Small intestine (tissue), 7 donors: Measurements from ENCODE around the gene NFYA. TPM values are rescaled to one million over a fixed set of nuclear protein-coding genes. Genes with fewer than 3 reads are reported as not detected.

Experiments used
- DNase-seq, 2 donors: peaks; one replicate each; pipeline versions ENCODE4 v3.0.0 to v3.0.0-alpha.2; 2013
- FAIRE-seq: peaks from 2 replicates; lab custom pipeline; 2012; peaks lifted over from hg19 to GRCh38; lab: Jason Lieb, UNC
- H3K27ac ChIP-seq, 3 donors: one replicate each; pipeline ENCODE4 v1.5.1; 2013; ENCODE audit warnings: low read length in 2 of 3, mild to moderate bottlenecking in 2 of 3, control low read depth in 1 of 3, inconsistent platforms in 1 of 3, low read depth in 1 of 3, moderate library complexity in 1 of 3
- H3K27me3 ChIP-seq, 3 donors: one replicate each; pipeline ENCODE4 v1.6.1; 2013; ENCODE audit warnings: low read length in 3 of 3, inconsistent platforms in 1 of 3; ENCODE audit not compliant: control insufficient read depth in 3 of 3, insufficient read depth in 3 of 3
- H3K36me3 ChIP-seq, 3 donors: one replicate each; pipeline ENCODE4 v1.6.1; 2013; ENCODE audit warnings: low read length in 3 of 3, inconsistent platforms in 1 of 3, low read depth in 1 of 3, mild to moderate bottlenecking in 1 of 3, moderate library complexity in 1 of 3; ENCODE audit not compliant: control insufficient read depth in 3 of 3, insufficient read depth in 2 of 3
- H3K4me1 ChIP-seq, 3 donors: one replicate each; pipeline ENCODE4 v1.6.1; 2013; ENCODE audit warnings: low read length in 2 of 3, inconsistent platforms in 1 of 3, low read depth in 1 of 3, mild to moderate bottlenecking in 1 of 3, moderate library complexity in 1 of 3; ENCODE audit not compliant: control insufficient read depth in 3 of 3, insufficient read depth in 2 of 3
- H3K4me3 ChIP-seq, 3 donors: one replicate each; pipeline ENCODE4 v1.5.1; 2013; ENCODE audit warnings: low read length in 3 of 3, control low read depth in 1 of 3, inconsistent platforms in 1 of 3, low read depth in 1 of 3, mild to moderate bottlenecking in 1 of 3, moderate library complexity in 1 of 3
- H3K9me3 ChIP-seq, 2 donors: one replicate each; pipeline ENCODE4 v1.6.1; 2013; ENCODE audit warnings: low read depth in 1 of 2, low read length in 1 of 2; ENCODE audit not compliant: control insufficient read depth in 2 of 2, insufficient read depth in 1 of 2
- WGBS, 3 donors: extraction: QIAGEN DNeasy Blood & Tissue Kit; methylation state at CpG; one replicate each; pipeline ENCODE4 v1.1.7; 2013; 5-methylcytosine and 5-hydroxymethylcytosine counted together
- polyA plus RNA-seq, 4 donors: library from polyadenylated mRNA; stranded (reverse) in 3 of 4; unstranded in 1 of 4; fragments of 200-250 nt in 3 of 4; fragments of 120-200 nt in 1 of 4; gene quantifications; one replicate each; pipeline versions ENCODE4 v1.2.1 to v1.2.3, GENCODE V29; 2013
- donor health status: healthy with polysubstance abuse.
- donor health status: control.
- donor health status: control.
- donor health status: Bipolar disorder and iron deficiency.
- donor health status: healthy.

Gene NFYA
- polyA plus RNA-seq, 4 donors = 4.6 to 30.8 (median 7.2) TPM

DNA sequence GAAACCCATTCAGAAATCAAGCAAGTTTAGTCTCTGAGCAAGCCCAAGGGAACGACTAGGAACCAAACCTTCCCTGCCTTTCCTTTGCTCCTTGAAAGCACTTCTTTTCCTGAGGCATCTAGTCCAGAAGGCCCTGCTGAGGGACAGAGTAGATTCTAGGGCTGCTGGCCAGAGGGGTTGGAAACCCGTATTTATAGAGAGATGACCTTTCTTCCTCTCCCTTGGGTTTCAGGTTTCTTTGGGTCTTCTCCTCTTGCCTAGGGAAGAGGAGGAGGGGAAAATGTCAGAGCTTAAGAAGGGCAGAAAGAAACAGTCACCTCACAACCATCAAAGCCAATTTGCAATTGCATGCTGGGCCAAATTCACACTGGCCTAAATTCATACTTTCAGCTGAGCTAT lies 14.0 kb upstream of the NFYA start:
- Histone ChIP-seq H3K27me3 (no peaks in the 10 kb centered on the region), H3K36me3 (peaks cover 0 to 8% (median 0%) of the 10 kb centered on the region in 3 donors), H3K4me1 (peaks cover 4 to 90% (median 18%) of the 10 kb centered on the region in 3 donors), H3K4me3 (no peak overlapping the region), H3K27ac (peak overlapping the region in 2 of 3 donors; percentile 14 to 90), H3K9me3 (no peaks in the 10 kb centered on the region)
- FAIRE-seq (no peak), DNase-seq (no peak)
- 83 to 91% (median 88%) methylated on average over 2 of the region's 2 CpGs for WGBS, 3 donors

DNA sequence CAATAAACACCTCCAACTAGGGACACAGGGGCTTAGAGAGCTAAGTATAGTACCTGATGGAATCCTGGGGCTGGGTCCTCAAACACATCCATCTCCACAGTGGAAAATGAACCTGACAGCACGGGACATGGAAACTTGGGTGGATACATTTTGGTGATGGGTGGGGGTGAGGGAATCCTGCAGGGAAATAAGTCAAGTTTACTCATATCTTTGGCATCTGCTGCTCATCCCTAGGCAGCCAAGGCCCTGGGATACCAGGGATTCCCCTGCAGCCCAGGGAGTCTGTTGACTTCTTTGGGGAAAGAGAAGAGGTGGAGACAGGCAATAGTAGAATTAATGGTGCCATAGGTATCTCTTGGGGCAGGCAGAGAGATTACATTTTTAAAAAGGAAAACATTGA lies 13.2 kb upstream of the NFYA start:
- Histone ChIP-seq H3K9me3 (no peaks in the 10 kb centered on the region), H3K4me3 (no peak overlapping the region), H3K27me3 (no peaks in the 10 kb centered on the region), H3K27ac (no peak overlapping the region), H3K4me1 (peaks cover 7 to 91% (median 25%) of the 10 kb centered on the region in 3 donors), H3K36me3 (peaks cover 0 to 8% (median 0%) of the 10 kb centered on the region in 3 donors)
- FAIRE-seq = no peak
- no peak for DNase-seq
- WGBS, 3 donors = 78 to 94% (median 90%) methylated on average over 1 of the region's 1 CpG

DNA sequence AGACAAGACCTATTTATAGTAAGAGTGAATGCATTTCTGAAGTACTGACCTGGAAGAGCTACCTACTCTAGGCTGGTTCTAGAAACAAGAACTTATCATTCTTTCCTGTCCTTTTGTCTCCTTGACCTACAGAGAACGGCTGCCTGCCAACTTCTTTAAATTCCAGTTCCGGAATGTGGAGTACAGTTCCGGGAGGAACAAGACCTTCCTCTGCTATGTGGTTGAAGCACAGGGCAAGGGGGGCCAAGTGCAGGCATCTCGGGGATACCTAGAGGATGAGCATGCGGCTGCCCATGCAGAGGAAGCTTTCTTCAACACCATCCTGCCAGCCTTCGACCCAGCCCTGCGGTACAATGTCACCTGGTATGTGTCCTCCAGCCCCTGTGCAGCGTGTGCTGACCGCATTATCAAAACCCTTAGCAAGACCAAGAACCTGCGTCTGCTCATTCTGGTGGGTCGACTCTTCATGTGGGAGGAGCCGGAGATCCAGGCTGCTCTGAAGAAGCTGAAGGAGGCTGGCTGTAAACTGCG lies 11.5 kb upstream of the NFYA start:
- no peak overlapping the region for H3K27ac ChIP-seq
- WGBS, 3 donors = 89 to 91% (median 89%) methylated on average over 13 of the region's 13 CpGs
- peaks cover 0 to 11% (median 0%) of the 10 kb centered on the region in 3 donors for H3K36me3 ChIP-seq
- DNase-seq (no peak), FAIRE-seq (no peak)
- peaks cover 7 to 85% (median 26%) of the 10 kb centered on the region in 3 donors for H3K4me1 ChIP-seq
- H3K9me3 ChIP-seq = no peaks in the 10 kb centered on the region
- H3K4me3 ChIP-seq = no peak overlapping the region
- H3K27me3 ChIP-seq = no peaks in the 10 kb centered on the region

DNA sequence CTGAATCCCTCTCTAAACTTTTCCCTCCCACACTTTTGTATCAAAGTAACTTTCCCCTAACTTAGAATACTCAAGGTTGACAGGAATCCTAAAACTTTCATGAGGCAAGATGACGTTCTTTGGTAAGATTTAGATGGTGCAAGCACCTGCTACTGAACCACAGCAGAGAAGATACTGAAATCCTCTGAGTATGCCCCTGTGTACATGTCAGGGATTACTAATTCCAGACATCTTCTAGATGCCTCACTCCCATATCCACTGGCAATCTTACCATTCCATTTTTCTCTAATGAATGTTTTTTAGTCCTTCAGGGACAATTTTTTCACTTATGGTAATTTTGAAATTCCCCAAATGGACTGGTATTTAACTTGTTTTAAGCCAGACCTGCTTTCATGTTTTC lies 10.7 kb upstream of the NFYA start:
- DNase-seq = no peak
- H3K27ac ChIP-seq = peak overlapping the region in 1 of 3 donors; percentile 60
- WGBS, 3 donors = 70 to 96% (median 87%) methylated on average over 1 of the region's 1 CpG
- H3K4me1 ChIP-seq = peaks cover 7 to 81% (median 23%) of the 10 kb centered on the region in 3 donors
- no peak overlapping the region for H3K4me3 ChIP-seq
- H3K9me3 ChIP-seq = no peaks in the 10 kb centered on the region
- FAIRE-seq = no peak
- H3K36me3 ChIP-seq = peaks cover 0 to 11% (median 0%) of the 10 kb centered on the region in 3 donors
- H3K27me3 ChIP-seq = no peaks in the 10 kb centered on the region

DNA sequence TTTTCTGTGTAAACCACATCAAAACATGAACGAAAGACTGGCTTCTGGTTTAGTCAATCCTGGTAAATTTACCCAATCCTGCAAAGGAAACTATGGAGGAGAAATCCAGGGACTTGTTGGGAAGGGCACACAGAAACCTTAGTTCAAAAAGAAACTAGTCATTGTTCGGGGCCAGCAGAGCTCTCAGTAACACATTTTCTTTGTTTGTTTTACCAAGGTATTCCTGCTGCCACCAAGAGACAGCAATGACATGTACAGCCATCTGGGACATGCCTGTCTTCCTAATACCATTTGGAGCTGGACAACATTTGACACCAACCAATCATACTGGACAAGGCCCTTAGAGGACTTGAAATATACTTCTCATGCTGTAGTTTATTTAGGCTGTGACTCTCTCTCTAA lies 8.9 kb upstream of the NFYA start:
- WGBS, 3 donors = 27 to 60% (median 35%) methylated on average over 2 of the region's 2 CpGs
- Histone ChIP-seq H3K4me1 (peaks cover 7 to 62% (median 18%) of the 10 kb centered on the region in 3 donors), H3K36me3 (peaks cover 0 to 11% (median 2%) of the 10 kb centered on the region in 3 donors), H3K27me3 (no peaks in the 10 kb centered on the region), H3K9me3 (no peaks in the 10 kb centered on the region), H3K4me3 (no peak overlapping the region), H3K27ac (peak overlapping the region; percentile 53 to 89 (median 60))
- FAIRE-seq = no peak
- DNase-seq = no peak

DNA sequence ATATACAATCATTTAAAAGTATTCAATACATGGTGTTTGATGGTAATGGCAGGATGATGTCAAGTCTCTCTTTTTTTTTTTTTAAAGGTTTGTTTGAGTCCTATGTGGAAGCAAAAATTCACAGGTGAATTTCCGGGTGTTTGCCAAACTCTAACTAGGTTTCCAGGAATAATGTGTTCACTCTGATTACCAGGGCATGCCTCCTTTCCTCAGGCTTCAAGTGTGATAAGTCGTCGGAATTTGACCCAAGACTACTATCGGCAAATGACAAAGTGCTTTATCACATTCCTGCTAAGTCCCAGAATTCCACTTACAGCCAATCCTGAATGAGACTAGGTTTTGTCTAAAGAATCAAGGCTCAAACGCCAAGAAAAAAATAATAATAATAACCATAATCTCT lies 7.9 kb upstream of the NFYA start:
- Histone ChIP-seq H3K4me1 (peaks cover 5 to 53% (median 13%) of the 10 kb centered on the region in 3 donors), H3K27ac (peak overlapping the region; percentile 5 to 89 (median 60)), H3K4me3 (no peak overlapping the region), H3K9me3 (no peaks in the 10 kb centered on the region), H3K36me3 (peaks cover 0 to 9% (median 2%) of the 10 kb centered on the region in 3 donors), H3K27me3 (no peaks in the 10 kb centered on the region)
- 24 to 62% (median 24%) methylated on average over 5 of the region's 5 CpGs for WGBS, 3 donors
- DNase-seq = peak; percentile 87 to 95
- FAIRE-seq = peak; percentile 15

DNA sequence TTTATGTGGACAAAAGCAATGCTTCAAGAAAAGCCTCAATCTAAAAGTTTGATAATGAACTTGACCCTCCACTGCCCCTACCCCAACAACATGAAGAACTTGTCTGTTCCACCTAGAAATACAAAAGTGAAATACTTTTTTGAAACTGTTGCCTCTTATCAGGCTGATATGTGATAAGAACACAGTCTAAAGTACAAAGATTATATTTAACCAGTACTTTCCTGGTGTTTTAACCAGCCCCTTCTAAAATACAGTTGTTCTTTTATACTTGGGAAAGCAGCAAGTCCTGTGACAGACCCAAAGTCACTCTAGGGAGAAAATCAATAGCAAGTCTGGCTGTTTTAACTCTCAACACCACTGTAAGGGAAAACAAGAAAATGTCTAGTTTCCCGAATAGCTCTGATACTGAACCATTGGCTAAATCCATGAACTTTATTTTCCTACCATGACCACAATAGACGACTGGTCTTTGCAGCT lies 7.2 kb upstream of the NFYA start:
- WGBS, 3 donors = 15 to 69% (median 34%) methylated on average over 2 of the region's 2 CpGs
- peak overlapping the region; percentile 8 to 73 (median 60) for H3K27ac ChIP-seq
- H3K9me3 ChIP-seq = no peaks in the 10 kb centered on the region
- FAIRE-seq = peak; percentile 39
- H3K36me3 ChIP-seq = peaks cover 0 to 9% (median 2%) of the 10 kb centered on the region in 3 donors
- DNase-seq = peak; percentile 63 to 67
- no peaks in the 10 kb centered on the region for H3K27me3 ChIP-seq
- H3K4me3 ChIP-seq = no peak overlapping the region
- H3K4me1 ChIP-seq = peaks cover 5 to 49% (median 15%) of the 10 kb centered on the region in 3 donors

DNA sequence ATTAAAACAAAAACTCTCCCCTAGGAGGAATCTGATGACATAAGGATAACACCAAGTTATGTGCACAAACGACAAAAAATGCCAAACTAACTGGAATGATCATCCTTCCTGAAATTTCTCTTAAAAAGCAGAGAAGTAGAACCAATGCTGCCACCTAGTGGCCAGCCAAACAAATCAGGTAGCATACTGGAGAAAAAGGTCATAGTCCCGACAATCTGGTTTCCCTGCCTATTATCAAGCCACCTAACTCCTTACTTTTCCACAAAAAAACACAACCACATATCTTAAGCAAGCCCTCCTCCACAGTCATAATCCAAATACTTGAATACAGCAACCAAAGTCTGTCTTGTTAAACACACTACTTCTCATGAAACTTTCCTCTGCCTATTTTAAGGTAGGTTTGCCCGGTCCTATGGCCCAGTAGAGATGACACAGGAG lies 5.9 kb upstream of the NFYA start:
- Histone ChIP-seq H3K4me1 (peaks cover 7 to 37% (median 15%) of the 10 kb centered on the region in 3 donors), H3K4me3 (no peak overlapping the region), H3K27me3 (no peaks in the 10 kb centered on the region), H3K9me3 (no peaks in the 10 kb centered on the region), H3K27ac (no peak overlapping the region), H3K36me3 (peaks cover 0 to 2% (median 2%) of the 10 kb centered on the region in 3 donors)
- peak; percentile 87 to 92 for DNase-seq
- WGBS, 3 donors = 21 to 29% (median 23%) methylated on average over 3 of the region's 3 CpGs
- no peak for FAIRE-seq
